Rectal smooth muscle tissue (tissue), 1 donor: ENCODE results near the gene HSPE1.
"Not testable (repeated sequence)": the region's sequence is repeated elsewhere in the genome, so short reads cannot be mapped to it uniquely, and the experiment has no call there.

ENCODE experiments used
- H3K27ac ChIP-seq: one replicate; pipeline ENCODE4 v1.7.0; 2013; ENCODE audit warnings: low read depth, low read length, inconsistent platforms
- H3K27me3 ChIP-seq: one replicate; pipeline ENCODE4 v1.7.0; 2013; ENCODE audit warnings: low read length; ENCODE audit not compliant: control insufficient read depth, insufficient read depth
- H3K36me3 ChIP-seq: one replicate; pipeline ENCODE4 v1.7.0; 2013; ENCODE audit warnings: low read length; ENCODE audit not compliant: control insufficient read depth, insufficient read depth
- H3K4me1 ChIP-seq: one replicate; pipeline ENCODE4 v1.7.0; 2013; ENCODE audit warnings: low read length; ENCODE audit not compliant: control insufficient read depth, insufficient read depth
- H3K4me3 ChIP-seq: one replicate; pipeline ENCODE4 v1.7.0; 2013; ENCODE audit warnings: low read length
- H3K9ac ChIP-seq: one replicate; pipeline ENCODE4 v1.7.0; 2013; ENCODE audit warnings: low read length

Gene HSPE1

GRCh38 chr2:197543206-197543605 lies 43.0 kb downstream of the HSPE1 start:
- Histone ChIP-seq H3K27ac (no peak overlapping the region), H3K4me3 (no peak overlapping the region), H3K36me3 (peaks cover 4% of the 10 kb centered on the region), H3K4me1 (no peaks in the 10 kb centered on the region), H3K9ac (no peak overlapping the region), H3K27me3 (no peaks in the 10 kb centered on the region)

- H3K9ac ChIP-seq = no peak overlapping the region
- no peaks in the 10 kb centered on the region for H3K4me1 ChIP-seq
- H3K4me3 ChIP-seq = no peak overlapping the region
- no peak overlapping the region for H3K27ac ChIP-seq
- peaks cover 4% of the 10 kb centered on the region for H3K36me3 ChIP-seq
- no peaks in the 10 kb centered on the region for H3K27me3 ChIP-seq
Observed at GRCh38 chr2:197547163-197547900, 47.2 kb downstream of the HSPE1 start.

GRCh38 chr2:197548582-197548981 lies 48.4 kb downstream of the HSPE1 start:
- Histone ChIP-seq H3K27me3 (no peaks in the 10 kb centered on the region), H3K36me3 (peaks cover 4% of the 10 kb centered on the region), H3K27ac (no peak overlapping the region), H3K4me1 (no peaks in the 10 kb centered on the region), H3K4me3 (no peak overlapping the region), H3K9ac (no peak overlapping the region)

- H3K36me3 ChIP-seq, H3K4me3 ChIP-seq, H3K27ac ChIP-seq, H3K4me1 ChIP-seq, H3K27me3 ChIP-seq, H3K9ac ChIP-seq: not testable (repeated sequence)
Observed at GRCh38 chr2:197551260-197551659, 51.1 kb downstream of the HSPE1 start.
